SK-N-SH treated with all-trans-retinoic acid at 6 μM for 48 hours (cell line): ENCODE measurements around the gene AP3S1.

Source experiments
- ATAC-seq: fragments of 200-7000 bp; cut with Tn5 transposase; 3 replicates; pipeline ENCODE4 v1.9.1; 2020; ENCODE audit warnings: mild to moderate bottlenecking, moderate library complexity
- ARNTL ChIP-seq: fragments of 450-650 bp; formaldehyde crosslinking; IDR thresholded peaks from 2 replicates; pipeline ENCODE4 v1.5.0; 2020; ENCODE audit warnings: low read depth, mild to moderate bottlenecking, moderate library complexity, borderline replicate concordance
- BACH2 ChIP-seq: fragments of 250-450 bp; sonication (Bioruptor Pico); IDR thresholded peaks from 2 replicates; pipeline ENCODE4 v1.9.0; 2021; ENCODE audit warnings: mild to moderate bottlenecking, borderline replicate concordance
- CREB5 ChIP-seq: fragments of 250-450 bp; sonication (Bioruptor Pico); IDR thresholded peaks from 2 replicates; pipeline ENCODE4 v1.5.1; 2020; ENCODE audit warnings: low read depth, mild to moderate bottlenecking, moderate library complexity
- CSDC2 ChIP-seq: fragments of 250-450 bp; sonication (Bioruptor Pico); IDR thresholded peaks from 2 replicates; pipeline ENCODE4 v1.5.0; 2020; ENCODE audit warnings: mild to moderate bottlenecking, moderate library complexity
- GLIS3 ChIP-seq: fragments of 250-450 bp; sonication (Bioruptor Pico); IDR thresholded peaks from 2 replicates; pipeline ENCODE4 v1.5.0; 2020; ENCODE audit warnings: mild to moderate bottlenecking, moderate library complexity
- ISL1 ChIP-seq: fragments of 250-450 bp; sonication (Bioruptor Pico); IDR thresholded peaks from 2 replicates; pipeline ENCODE4 v2.1.2; 2022; ENCODE audit warnings: mild to moderate bottlenecking, moderate library complexity
- OSR1 ChIP-seq: fragments of 250-450 bp; sonication (Bioruptor Pico); IDR thresholded peaks from 2 replicates; pipeline ENCODE4 v1.8.0; 2022; ENCODE audit warnings: moderate library complexity, mild to moderate bottlenecking, inconsistent platforms
- PPARA ChIP-seq: fragments of 250-450 bp; sonication (Bioruptor Pico); IDR thresholded peaks from 2 replicates; pipeline ENCODE4 v1.5.0; 2020; ENCODE audit warnings: mild to moderate bottlenecking, borderline replicate concordance
- RARB ChIP-seq: fragments of 250-450 bp; sonication (Bioruptor Pico); IDR thresholded peaks from 2 replicates; pipeline ENCODE4 v1.8.0; 2021; ENCODE audit warnings: mild to moderate bottlenecking, moderate library complexity
- SNAI2 ChIP-seq: fragments of 250-450 bp; sonication (Bioruptor Pico); IDR thresholded peaks from 2 replicates; pipeline ENCODE4 v1.5.0; 2020; ENCODE audit warnings: mild to moderate bottlenecking, moderate library complexity
- TCF4 ChIP-seq: fragments of 250-450 bp; sonication (Bioruptor Pico); IDR thresholded peaks from 2 replicates; pipeline ENCODE4 v1.8.0; 2021; ENCODE audit warnings: mild to moderate bottlenecking, moderate library complexity, borderline replicate concordance
- TOX ChIP-seq: fragments of 250-450 bp; sonication (Bioruptor Pico); IDR thresholded peaks from 2 replicates; pipeline ENCODE4 v1.8.0; 2021; ENCODE audit warnings: mild to moderate bottlenecking, moderate library complexity, borderline replicate concordance
- ZC3H10 ChIP-seq: fragments of 250-450 bp; sonication (Bioruptor Pico); IDR thresholded peaks from 2 replicates; pipeline ENCODE4 v1.5.1; 2021; ENCODE audit warnings: mild to moderate bottlenecking, moderate library complexity
- ZFP3 ChIP-seq: fragments of 250-450 bp; sonication (Bioruptor Pico); IDR thresholded peaks from 2 replicates; pipeline ENCODE4 v1.5.0; 2020; ENCODE audit warnings: mild to moderate bottlenecking, moderate library complexity
- ZFP30 ChIP-seq: fragments of 450-650 bp; formaldehyde crosslinking; IDR thresholded peaks from 2 replicates; pipeline ENCODE4 v1.5.0; 2022; ENCODE audit warnings: mild to moderate bottlenecking, moderate library complexity
- ZNF565 ChIP-seq: fragments of 450-650 bp; formaldehyde crosslinking; conservative IDR thresholded peaks from 2 replicates; pipeline ENCODE4 v1.5.0; 2020; ENCODE audit warnings: low read depth, mild to moderate bottlenecking, moderate library complexity
- ZNF70 ChIP-seq: fragments of 450-650 bp; formaldehyde crosslinking; IDR thresholded peaks from 2 replicates; pipeline ENCODE4 v1.5.0; 2020; ENCODE audit warnings: mild to moderate bottlenecking, moderate library complexity
- ZNF8 ChIP-seq: fragments of 450-650 bp; formaldehyde crosslinking; IDR thresholded peaks from 2 replicates; pipeline ENCODE4 v1.5.0; 2020; ENCODE audit warnings: mild to moderate bottlenecking, moderate library complexity
- TF ChIP-seq, protein P1 (sequence below): fragments of 250-450 bp; sonication (Bioruptor Pico); IDR thresholded peaks from 2 replicates; pipeline ENCODE4 v1.8.0; 2020; ENCODE audit warnings: mild to moderate bottlenecking, moderate library complexity, borderline replicate concordance
- TF ChIP-seq, protein P2 (sequence below): fragments of 250-450 bp; sonication (Bioruptor Pico); IDR thresholded peaks from 2 replicates; pipeline ENCODE4 v1.8.0; 2021; ENCODE audit warnings: low read depth, mild to moderate bottlenecking, moderate library complexity, borderline replicate concordance

Gene AP3S1

DNA sequence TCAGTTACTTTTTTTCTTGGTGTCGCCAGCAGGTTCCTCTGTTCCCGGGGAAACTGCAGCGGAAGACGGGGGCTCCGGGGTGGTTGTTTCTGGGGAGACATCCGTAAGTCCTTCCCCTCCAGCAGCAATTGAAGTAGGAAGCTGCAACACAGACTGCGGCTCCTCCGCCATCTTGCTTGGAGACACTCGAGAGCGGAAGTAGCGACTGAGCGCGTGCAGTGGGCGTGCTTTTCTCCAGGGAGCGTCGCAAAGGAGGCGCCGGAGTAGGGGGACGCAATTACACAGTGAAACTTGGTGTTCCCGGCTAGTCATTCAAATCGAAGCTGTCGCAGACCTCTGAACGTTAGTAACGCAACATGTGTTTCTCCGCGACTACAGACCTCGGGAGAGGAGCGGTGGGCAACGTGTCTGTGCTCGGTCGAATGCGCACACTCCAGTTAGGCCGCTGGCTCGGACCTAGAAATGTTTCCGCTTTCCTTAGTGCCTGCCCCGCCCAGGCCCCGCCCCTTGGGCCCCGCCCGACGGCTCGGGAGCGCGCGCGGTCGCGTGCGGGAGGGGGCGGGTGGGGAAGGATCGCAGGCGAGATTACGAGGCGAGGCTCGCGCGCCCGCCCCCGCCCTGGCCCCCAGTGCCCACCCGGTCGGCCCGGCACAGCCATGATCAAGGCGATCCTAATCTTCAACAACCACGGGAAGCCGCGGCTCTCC is at the start of gene AP3S1, which contains the start of gene ATG12:
TSS of gene AP3S1 (plus strand) at position 554 of the 707 bp plus-strand sequence. CDS start at position 657, 103 bp downstream.
TSS of gene ATG12 (minus strand) at position 184 of the 707 bp plus-strand sequence. CDS start at position 171, 13 bp downstream.
- peak; percentile 92 for ATAC-seq
- TF ChIP-seq ZNF8 (CRISPR knock-in tag), result no peak
- no peak for TF ChIP-seq CREB5 (CRISPR knock-in tag)
- TF ChIP-seq, protein P1, sequence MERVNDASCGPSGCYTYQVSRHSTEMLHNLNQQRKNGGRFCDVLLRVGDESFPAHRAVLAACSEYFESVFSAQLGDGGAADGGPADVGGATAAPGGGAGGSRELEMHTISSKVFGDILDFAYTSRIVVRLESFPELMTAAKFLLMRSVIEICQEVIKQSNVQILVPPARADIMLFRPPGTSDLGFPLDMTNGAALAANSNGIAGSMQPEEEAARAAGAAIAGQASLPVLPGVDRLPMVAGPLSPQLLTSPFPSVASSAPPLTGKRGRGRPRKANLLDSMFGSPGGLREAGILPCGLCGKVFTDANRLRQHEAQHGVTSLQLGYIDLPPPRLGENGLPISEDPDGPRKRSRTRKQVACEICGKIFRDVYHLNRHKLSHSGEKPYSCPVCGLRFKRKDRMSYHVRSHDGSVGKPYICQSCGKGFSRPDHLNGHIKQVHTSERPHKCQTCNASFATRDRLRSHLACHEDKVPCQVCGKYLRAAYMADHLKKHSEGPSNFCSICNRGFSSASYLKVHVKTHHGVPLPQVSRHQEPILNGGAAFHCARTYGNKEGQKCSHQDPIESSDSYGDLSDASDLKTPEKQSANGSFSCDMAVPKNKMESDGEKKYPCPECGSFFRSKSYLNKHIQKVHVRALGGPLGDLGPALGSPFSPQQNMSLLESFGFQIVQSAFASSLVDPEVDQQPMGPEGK (CRISPR knock-in tag), result peak; percentile 67; the same call in 1 of the 2 replicates
- TF ChIP-seq ZFP3 (CRISPR knock-in tag), result 0 out of 2 replicates have a peak, but pooled peaks have one; percentile 39
- TF ChIP-seq GLIS3 (CRISPR knock-in tag), result 0 out of 2 replicates have a peak, but pooled peaks have one; percentile 64

- ATAC-seq, result no peak
- TF ChIP-seq ZC3H10 (CRISPR knock-in tag) (no peak), ZNF70 (CRISPR knock-in tag) (no peak), RARB (no peak), PPARA (CRISPR knock-in tag) (no peak), CSDC2 (no peak), ZNF565 (no peak), SNAI2 (CRISPR knock-in tag) (no peak), BACH2 (CRISPR knock-in tag) (no peak), TCF4 (CRISPR knock-in tag) (no peak), OSR1 (CRISPR knock-in tag) (no peak)
- TF ChIP-seq, protein P2, sequence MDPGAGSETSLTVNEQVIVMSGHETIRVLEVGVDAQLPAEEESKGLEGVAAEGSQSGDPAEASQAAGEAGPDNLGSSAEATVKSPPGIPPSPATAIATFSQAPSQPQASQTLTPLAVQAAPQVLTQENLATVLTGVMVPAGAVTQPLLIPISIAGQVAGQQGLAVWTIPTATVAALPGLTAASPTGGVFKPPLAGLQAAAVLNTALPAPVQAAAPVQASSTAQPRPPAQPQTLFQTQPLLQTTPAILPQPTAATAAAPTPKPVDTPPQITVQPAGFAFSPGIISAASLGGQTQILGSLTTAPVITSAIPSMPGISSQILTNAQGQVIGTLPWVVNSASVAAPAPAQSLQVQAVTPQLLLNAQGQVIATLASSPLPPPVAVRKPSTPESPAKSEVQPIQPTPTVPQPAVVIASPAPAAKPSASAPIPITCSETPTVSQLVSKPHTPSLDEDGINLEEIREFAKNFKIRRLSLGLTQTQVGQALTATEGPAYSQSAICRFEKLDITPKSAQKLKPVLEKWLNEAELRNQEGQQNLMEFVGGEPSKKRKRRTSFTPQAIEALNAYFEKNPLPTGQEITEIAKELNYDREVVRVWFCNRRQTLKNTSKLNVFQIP (CRISPR knock-in tag), result no peak
- TF ChIP-seq, all 23 proteins: peak for 0
Measured at GRCh38 chr5:115795700-115796099, 46.0 kb upstream of the AP3S1 start.

- no peak for ATAC-seq
- TF ChIP-seq PPARA (CRISPR knock-in tag) (no peak), SNAI2 (CRISPR knock-in tag) (no peak), OSR1 (CRISPR knock-in tag) (no peak), ISL1 (CRISPR knock-in tag) (no peak)
- TF ChIP-seq, protein P1 (CRISPR knock-in tag), result no peak
Measured at GRCh38 chr5:115796656-115797055, 45.1 kb upstream of the AP3S1 start.

- TF ChIP-seq OSR1 (CRISPR knock-in tag) (no peak), TOX (CRISPR knock-in tag) (no peak), SNAI2 (CRISPR knock-in tag) (no peak), ISL1 (CRISPR knock-in tag) (no peak), ZFP3 (CRISPR knock-in tag) (no peak), ZNF70 (CRISPR knock-in tag) (no peak), TCF4 (CRISPR knock-in tag) (no peak), ZFP30 (CRISPR knock-in tag) (no peak), ARNTL (CRISPR knock-in tag) (no peak), ZNF8 (CRISPR knock-in tag) (no peak), RARB (no peak)
- TF ChIP-seq, protein P1 (CRISPR knock-in tag), result no peak
- ATAC-seq, result no peak
Measured at GRCh38 chr5:115798252-115798651, 43.5 kb upstream of the AP3S1 start.
